ENCODE results near the gene ASXL1. TPM values are rescaled to one million over a fixed set of nuclear protein-coding genes. Genes with fewer than 3 reads are reported as not detected.
"Not testable (repeated sequence)": the region's sequence is repeated elsewhere in the genome, so short reads cannot be mapped to it uniquely, and the experiment has no call there.

Gene ASXL1
- total RNA-seq, 1 donor from 2014 or later = 30.7 TPM

DNA sequence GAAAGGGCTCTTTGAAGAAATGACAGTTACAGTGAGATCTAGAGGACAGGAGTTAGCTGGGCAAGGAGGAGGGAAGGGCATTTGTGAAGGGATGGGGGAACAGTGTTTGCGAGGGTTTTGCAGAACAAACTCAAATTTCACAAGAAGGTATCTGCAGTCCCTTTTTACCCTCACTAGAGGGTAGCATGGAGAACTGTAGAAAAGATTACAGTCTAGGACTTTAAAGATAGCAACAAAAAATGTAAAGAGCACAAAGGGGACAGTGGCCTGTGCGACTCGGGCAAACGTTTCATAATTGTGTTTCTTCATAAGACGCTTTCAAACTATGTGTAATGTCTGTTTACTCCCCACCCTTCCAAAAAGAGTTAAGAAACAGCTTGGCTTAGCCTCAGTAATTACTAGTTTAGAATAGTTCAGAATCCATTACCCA lies 21.2 kb upstream of the ASXL1 start:
- DNase-seq (ENCODE audit: low read depth, low spot score) = no peak

DNA sequence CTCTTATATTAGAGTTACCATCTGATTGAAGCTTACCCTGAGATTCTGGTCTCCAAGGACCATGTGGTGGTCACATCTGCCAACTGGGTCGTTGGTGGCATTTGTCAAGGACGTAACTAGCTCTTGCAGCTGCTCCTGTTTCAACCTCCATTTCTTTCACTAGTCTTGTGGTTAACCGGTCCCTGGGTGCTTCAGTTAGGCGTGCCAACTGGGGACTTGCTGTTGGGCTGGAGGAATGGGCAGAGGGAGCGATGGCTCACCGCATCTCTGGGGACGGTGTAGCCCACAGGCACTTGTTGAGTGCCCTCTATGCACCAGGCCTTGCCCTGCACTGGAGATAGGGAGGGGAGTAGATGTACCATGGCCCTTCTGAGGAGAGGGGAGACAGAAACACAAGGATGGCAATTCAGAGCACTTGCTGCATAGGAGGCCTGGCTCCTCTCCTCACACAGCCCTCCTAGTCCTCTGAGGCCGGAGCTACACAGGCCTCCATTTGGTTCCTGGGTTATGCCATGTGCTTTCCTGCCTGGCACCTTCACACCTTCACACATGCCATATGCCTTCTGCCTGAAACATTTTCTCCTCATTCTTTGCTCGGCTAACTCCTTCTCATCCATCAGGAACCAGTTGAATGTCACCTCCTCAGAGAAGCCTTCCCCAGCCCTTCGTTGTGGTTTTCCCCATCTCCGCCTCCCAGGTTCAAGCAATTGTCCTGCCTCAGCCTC lies 20.0 kb upstream of the ASXL1 start:
- DNase-seq (ENCODE audit: low read depth, low spot score) = no peak

DNA sequence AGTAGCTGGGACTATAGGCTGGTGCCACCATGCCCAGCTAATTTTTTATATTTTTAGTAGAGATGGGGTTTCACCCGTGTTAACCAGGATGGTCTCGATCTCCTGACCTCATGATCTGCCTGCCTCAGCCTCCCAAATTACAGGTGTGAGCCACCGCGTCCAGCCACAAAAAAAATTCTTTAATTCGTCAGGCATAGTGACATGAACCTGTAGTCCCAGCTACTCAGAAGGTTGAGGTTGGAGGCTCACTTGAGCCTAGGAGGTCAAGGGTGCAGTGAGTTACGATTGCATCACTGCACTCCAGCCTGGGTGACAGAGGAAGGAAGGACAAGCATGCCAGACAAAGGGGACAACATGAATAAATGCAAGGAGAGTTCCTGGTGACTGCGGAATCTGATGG lies 19.5 kb upstream of the ASXL1 start:
- no peak for DNase-seq (ENCODE audit: low read depth, low spot score)

DNA sequence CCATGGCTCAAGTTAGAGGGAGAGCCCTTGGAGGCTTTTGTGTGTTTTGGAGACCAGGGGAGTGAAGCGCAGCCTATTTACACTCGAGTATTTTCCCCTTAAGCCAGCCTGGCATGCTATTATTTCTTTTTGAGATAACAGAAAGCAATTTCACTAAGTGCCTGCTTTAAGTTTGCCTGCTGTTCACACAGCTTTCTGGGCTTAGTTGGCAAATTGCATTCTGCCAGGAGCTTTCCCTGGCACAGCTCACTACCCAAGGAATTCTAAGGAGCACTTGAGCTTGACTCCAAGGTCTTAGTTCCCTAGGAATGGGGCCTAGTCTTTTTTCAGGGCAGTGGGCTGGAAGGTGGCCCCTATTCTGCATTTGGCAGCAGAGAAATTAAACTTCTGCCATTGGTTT lies 19.0 kb upstream of the ASXL1 start:
- no peak for DNase-seq (ENCODE audit: low read depth, low spot score)

DNA sequence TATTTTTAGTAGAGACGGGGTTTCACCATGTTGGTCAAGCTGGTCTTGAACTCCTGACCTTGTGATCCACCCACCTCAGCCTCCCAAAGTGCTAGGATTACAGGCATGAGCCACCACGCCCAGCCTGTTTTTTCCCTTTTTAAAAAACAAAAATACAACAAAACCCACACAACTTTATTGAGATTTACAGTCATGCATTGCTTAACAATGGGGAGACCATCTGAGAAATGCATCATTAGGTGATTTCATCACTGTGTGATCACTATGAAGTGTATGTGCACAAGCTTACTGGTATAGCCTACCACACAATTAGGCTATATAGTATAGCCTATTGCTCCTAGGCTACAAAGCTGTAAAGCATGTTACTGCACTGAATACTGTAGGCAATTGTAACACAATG lies 17.1 kb upstream of the ASXL1 start:
- not testable (repeated sequence) for DNase-seq (ENCODE audit: low read depth, low spot score)

DNA sequence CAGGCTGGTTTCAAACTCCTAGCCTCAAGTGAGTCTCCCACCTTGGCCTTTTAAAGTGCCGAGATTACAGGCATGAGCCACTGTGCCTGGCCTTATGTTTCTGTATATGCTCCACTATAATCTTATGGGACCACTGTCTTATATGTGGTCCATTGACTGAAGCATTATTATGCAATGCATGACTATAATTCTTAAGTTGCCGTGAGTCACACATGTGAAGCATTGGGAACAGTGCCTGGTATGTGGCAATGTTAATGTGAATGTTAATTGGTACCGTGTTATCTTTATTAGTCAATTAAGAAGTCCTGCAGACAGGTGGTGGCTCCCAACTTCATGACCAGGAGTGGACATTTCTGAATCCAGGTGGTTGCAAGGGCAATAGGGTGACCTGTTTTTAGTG lies 14.7 kb upstream of the ASXL1 start:
- no peak for DNase-seq (ENCODE audit: low read depth, low spot score)

DNA sequence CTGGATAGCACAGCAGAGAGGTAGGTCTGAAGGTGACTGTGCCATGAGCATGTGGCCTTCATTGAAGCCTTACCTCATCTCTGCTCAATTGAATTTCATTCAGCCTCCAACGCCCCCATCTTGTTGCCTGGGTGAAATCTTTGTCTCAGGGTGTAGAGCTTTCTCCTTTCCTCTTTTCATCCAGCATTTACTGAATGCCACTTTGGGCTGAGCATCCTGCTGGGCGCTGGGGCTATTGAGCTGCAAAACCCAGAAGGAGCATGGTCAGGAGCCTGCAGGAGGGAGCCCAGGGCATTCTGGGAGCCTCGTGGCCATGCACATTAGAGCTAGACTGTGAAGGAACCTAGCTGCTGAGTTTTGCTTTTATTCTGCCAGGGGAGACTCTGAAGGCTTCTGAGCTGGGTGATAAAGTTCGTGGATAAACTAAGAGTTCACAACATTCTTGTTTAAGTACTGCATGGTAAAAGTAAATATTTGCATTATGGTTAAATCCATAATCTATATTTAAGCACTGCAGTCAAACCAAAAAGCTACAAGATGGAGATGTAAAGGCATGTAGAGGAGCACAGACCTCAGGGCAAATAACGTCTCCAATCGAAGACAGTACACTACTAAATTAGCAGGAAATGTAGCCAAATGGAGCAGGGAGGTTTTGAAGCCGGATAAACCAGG lies 13.2 kb upstream of the ASXL1 start:
- no peak for DNase-seq (ENCODE audit: low read depth, low spot score)

DNA sequence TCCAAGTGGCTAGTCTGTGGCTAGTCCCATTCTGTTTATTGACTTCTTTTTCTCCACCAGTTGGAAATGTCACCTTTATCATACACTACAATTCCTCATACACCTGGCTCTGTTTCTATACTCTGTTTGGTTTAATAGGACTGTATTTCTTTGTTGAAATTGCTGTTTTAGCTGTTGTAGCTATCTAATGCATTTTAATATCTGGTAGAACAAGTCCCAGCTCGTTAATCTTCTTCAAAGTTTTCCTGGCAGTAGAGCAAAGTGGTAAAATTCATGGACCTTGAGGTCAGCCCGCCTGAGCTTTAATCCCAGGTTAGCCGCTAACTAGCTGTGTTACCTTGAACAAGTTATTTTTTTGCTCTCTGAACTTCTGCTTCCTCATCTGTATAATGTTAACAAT lies 9.9 kb upstream of the ASXL1 start:
- no peak for DNase-seq (ENCODE audit: low read depth, low spot score)

DNA sequence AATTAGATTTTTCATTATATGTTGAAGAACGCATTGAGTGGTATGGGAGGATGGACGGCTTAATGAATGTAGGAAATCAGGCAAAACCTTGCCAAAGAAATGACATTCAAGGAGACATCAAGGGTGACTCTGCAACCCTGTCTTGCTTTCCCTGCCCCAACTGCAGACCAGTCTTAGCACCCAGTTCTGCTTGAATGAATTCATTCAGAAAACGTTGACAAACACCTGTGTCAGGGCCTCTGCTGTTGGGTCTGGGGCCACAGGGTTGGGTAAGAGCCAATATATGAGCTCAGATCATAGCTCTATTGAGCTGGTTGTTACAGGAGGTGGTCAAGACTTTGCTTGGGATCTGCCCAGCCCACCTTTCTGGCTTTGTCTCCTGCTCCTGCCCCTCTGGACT lies 7.7 kb upstream of the ASXL1 start:
- DNase-seq (ENCODE audit: low read depth, low spot score) = no peak

DNA sequence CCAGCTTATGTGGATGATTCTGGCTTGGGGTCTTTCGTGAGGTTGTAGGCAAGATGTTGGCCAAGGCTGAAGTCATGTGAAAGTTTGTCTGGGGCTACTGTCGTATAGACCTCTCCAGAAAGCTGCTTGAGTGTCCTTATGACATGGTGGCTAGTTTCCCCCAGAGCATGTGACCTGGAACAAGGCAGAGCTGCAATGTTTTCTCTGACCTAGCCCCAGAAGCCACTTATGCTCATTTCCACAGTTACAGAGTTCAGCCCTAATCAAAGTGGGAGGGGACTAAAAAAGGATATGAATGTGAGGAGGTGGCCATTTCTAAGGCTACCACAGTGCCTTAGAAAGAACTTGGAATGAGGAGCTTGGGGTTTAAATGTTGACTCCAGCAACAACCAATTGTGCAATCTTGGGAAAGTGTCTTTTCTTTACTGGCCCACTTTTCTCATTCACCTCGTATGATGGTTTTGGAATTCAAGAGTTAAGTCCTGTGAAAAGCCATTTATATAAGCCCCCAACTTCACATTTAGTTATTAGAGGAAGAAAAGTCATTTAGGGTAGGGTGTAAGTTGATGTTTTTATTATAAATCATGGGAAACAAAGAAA lies 5.9 kb upstream of the ASXL1 start:
- DNase-seq (ENCODE audit: low read depth, low spot score) = no peak

DNA sequence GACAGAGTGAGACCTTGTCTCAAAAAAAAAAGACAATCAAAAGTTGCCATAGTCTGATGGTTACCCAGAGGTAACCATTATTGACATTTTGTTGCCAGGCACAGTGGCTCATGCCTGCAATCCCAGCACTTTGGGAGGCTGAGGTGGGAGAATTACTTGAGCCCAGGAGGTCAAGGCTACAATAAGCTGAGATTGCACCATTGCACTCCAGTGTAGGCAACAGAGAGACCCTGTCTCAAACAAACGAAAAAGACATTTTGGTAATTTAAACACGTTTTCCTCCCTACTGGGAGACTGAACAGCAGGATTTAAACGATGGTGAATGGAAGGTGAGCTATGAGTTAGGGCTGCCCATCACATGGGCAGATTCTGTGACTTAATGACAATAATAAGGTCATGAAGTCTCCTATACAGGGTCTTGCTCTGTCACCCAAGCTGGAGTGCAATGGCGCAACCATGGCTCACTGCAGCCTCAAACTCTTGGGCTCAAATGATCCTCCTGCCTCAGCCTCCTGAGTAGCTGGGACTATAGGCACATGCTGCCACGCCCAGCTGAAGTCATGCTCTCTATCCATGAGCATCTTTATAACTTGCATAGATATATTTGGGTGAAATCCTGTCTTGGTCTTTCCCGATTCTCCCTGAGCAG lies 4.2 kb upstream of the ASXL1 start:
- no peak for DNase-seq (ENCODE audit: low read depth, low spot score)

DNA sequence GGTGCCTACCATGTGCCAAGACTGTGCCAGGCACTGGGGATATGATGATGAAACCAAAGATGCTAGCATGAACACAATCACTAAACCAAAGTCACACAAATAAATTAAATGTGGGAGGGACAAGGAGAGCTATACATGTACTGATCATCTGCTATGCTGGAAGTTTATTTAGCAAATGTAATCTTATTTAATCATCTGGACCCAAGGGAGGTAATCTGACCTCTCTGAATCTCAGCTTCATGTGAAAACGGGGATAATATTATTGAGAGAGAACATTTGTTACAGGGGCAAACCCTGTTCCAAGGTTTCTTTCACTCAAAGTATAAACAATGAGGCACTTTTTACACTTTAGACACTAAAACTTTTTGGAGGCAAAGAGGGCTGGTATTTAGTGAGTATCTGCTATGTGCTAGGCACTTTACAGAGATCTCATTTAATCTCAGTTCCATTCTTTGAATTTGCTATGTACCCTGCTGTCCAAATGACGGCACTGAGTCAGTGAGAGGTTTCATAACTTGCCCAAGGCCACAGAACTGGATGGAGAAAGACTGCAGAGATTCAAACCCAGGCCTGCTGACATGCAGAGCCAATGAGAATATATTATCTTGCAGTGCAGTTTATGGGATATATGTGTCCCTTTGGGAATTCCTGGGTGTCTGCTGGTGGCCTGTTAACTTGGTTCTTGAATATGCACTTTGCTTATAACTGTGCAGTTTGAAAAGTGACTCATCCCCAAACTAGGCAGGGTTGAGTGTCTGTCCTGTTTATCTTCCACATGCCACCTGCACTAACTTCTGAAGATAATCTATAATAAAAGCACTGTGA lies 3.3 kb upstream of the ASXL1 start:
- no peak for DNase-seq (ENCODE audit: low read depth, low spot score)

DNA sequence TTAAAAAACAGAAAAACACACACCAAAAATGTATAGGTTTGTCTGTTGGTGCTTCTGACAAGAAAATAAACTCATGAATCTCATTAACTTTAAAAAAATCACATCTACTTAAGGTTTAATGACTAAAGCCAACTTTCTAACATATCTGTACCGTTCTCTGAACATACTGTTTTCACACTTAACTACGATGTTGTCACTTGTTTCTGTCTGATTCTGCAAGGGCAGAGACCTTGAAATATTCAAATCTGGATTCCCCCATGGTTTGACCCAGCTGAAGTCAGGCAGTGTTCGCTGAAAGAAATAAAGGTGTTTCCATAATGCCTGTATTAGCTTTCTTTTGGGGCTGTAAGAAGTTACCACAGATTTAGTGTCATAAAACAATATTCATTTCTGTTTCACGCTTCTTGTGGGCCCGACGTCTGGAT lies 2.7 kb upstream of the ASXL1 start:
- no peak for DNase-seq (ENCODE audit: low read depth, low spot score)

DNA sequence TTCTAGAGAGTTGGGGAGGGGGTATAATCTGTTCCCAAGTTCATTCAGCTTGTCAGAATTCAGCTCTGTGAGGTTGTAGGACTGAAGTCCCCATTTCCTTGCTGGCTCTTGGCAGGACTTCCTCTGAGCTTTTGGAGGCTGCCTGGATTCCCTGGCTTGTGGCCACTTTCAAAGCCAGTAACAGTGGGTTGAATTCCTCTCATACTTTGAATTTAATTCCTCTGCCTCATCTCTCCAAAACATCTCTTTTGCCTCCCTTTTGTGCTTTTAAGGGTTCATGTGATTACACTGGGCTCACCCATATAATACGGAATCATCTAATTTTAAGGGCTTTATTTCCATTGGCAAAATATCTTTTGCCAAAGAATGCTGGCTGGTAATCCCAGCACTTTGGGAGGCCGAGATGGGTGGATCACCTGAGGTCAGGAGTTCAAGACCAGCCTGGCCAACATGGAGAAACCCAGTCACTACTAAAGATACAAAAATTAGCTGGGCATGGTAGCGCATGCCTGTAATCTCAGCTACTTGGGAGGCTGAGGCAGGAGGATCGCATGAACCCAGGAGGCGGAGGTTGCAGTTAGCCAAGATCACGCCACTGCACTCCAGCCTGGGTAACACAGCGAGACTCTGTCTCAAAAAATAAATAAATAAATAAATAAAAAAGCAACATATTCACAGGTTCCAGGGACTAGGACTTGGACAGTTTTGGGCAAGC lies 2.1 kb upstream of the ASXL1 start:
- not testable (repeated sequence) for DNase-seq (ENCODE audit: low read depth, low spot score)

DNA sequence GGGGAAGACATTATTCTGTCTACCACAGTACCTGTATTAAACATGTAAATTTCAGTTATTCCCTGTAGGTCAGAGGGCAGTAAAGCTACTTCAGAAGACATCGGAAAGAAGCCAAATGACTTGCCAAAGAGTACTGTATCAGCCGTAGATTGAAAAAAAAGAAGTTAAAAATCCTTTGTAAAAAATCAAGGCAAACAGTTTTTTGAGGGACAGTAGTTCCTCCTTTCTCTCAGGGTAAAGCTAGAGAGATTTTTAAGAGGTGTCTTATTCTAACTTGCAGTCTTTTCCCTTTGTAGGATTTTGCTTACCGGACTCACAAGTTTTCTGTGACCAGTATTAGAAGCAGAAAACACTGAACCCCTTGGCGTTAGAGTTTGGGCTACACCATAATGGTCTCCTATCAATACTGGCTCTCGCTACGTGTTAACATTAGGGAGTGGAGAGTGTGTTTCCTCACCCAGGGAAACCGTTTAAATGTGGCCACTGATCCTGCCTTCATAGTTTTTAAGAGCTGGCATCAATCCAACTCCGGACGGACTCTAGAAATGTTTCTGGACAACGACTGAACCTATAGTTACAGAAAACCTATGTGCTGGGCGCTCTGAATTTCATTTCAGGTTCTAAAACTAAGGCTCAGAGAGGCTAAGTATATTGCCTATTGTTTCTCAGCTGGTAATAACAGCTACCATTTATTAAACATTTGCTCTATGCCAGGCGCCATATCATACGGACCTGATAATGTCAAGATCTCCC lies 1.3 kb upstream of the ASXL1 start:
- no peak for DNase-seq (ENCODE audit: low read depth, low spot score)

DNA sequence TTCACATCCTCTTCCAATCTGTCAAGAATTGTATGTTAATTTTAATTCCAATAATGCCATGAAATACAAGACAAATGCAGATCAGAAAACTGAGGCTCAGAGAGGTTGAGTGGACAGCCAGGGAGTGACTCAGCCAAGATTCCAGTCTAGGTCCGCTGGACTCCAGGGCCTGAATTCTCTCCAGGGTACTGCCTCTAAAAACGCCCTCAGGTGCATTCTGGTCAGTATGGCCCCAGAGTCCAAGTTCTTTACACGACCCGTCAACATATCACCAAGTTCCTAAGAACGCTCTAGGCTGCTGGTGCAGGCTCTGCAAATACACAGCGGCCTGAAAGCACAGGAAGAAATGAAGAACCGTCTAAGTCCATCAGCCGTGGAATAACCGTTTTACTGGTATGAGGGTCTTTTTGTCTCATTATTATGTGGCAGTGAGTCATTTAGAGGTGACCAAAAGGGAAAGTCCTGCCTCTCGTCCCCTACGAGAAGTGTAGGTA lies 709 bp upstream of the ASXL1 start:
- DNase-seq (ENCODE audit: low read depth, low spot score) = no peak

DNA sequence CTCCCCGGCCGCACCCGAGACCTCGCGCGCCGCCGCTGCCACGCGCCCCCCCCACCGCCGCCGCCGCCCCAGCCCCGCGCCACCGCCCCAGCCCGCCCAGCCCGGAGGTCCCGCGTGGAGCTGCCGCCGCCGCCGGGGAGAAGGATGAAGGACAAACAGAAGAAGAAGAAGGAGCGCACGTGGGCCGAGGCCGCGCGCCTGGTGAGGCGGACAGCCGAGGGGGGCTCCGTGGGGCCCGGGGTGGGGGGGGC lies 426 bp downstream of the ASXL1 start:
- DNase-seq (ENCODE audit: low read depth, low spot score) = no peak

DNA sequence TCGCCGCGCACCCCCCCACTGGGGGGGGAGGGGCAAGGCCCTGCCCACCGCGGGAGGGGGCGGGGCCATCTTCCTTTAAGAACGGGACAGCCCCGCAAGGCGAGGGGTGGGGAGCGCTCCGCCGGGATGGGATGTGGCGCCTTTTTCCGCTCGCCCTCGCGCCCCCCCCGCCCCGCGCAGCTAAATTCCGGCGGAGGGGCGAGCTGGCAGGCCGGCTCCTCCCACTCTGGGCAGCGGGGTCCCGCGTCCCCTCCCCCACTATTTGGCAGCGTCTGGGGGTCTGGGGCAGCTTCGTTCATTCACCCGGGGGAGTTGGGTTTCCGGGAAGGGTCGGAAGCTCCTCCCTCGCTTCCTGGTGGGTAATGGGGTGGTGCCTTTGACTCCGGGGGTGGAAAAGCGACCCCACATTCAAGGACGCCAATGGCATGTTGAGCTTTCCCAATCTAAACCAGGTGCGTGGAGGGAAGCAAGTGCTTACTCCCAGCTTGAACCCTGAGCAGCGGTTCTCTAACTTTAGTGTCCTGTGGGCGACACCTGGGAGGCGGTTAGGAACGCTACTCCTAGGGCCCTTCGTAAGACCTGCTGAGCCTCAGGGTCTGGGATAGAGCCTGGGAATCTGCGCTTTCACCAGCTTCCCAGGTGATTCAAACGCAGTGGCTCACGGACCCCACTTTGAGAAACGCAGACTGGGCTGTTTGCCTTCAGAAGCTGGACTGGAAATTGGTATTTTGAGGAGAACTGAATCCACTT lies 927 bp downstream of the ASXL1 start:
- no peak for DNase-seq (ENCODE audit: low read depth, low spot score)

DNA sequence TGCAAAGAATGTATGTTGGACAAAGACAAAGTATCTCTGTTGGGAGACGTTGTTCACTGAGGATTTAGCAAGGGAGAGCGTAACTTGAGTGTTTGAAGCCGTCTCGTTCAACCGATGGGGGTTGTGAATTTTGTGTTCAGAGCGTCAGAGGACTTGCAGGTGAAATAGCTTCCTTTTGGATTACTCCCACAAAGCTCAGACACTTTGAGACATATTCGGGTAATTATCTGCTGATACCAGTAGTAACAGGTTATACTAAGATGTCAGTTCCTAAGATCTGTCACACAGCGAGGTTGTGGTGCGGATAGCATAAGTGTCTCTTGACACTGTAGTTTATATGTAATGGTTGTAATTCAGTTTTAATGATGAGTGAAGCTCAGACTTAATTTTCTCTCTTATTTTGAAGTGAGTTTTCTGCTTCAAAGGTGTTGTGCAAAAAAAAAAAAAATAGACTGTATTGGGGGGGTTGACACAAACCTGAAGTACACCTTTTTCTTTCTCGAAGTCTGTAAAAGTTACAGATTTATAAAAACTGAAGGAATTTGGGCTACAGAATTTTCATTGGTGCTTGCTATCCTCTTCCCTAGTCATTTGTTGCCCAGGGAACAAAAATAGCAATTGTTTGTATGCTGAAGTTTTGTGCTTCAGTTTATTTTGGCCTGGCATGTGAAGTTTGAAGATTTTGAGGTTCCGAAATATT lies 1.7 kb downstream of the ASXL1 start:
- no peak for DNase-seq (ENCODE audit: low read depth, low spot score)

Measured in pulmonary artery endothelial cell (primary cell).